DND-41 (cell line): ENCODE measurements around the gene TMEM117.

Experiments used
- ATAC-seq: fragments of 200-7000 bp; cut with Tn5 transposase; 3 replicates; pipeline ENCODE4 v1.9.1; 2021; ENCODE audit warnings: low read depth; ENCODE audit not compliant: insufficient read depth
- DNase-seq: peaks from one replicate; pipeline ENCODE4 v3.0.0-alpha.2; 2020
- H2AFZ ChIP-seq: 2 replicates; pipeline ENCODE4 v1.6.0; 2012; ENCODE audit warnings: low read depth, low read length
- H3K27ac ChIP-seq: 2 replicates; pipeline ENCODE4 v1.5.1; 2012; ENCODE audit warnings: low read length, inconsistent platforms
- H3K27me3 ChIP-seq: fragments of 200-600 bp; sonication (generic); 2 replicates; pipeline ENCODE4 v1.6.0; 2012; ENCODE audit warnings: low read length, mild to moderate bottlenecking, inconsistent platforms; ENCODE audit not compliant: insufficient read depth, poor library complexity
- H3K36me3 ChIP-seq: 2 replicates; pipeline ENCODE4 v1.5.1; 2012; ENCODE audit warnings: low read length, inconsistent platforms; ENCODE audit not compliant: insufficient read depth
- H3K4me1 ChIP-seq: 2 replicates; pipeline ENCODE4 v1.5.1; 2012; ENCODE audit warnings: mild to moderate bottlenecking, low read length; ENCODE audit not compliant: insufficient read depth
- H3K4me2 ChIP-seq: 2 replicates; pipeline ENCODE4 v1.6.0; 2012; ENCODE audit warnings: mild to moderate bottlenecking, moderate library complexity, low read length, inconsistent platforms; ENCODE audit not compliant: insufficient read depth
- H3K4me3 ChIP-seq, 2 experiments: fragments of 200-600 bp in 1 of 2; shearing (Covaris generic) in 1 of 2; 2 replicates each; pipeline ENCODE4 v1.5.1; 2012 to 2016; ENCODE audit warnings: inconsistent platforms in 2 of 2, low read length in 2 of 2, mild to moderate bottlenecking in 2 of 2, low read depth in 1 of 2, moderate library complexity in 1 of 2
- H3K79me2 ChIP-seq: 2 replicates; pipeline ENCODE4 v1.6.0; 2012; ENCODE audit warnings: low read length, inconsistent platforms; ENCODE audit not compliant: insufficient read depth
- H3K9ac ChIP-seq: 2 replicates; pipeline ENCODE4 v1.6.0; 2012; ENCODE audit warnings: low read depth, mild to moderate bottlenecking, inconsistent platforms, low read length, moderate library complexity
- H3K9me3 ChIP-seq: 2 replicates; pipeline ENCODE4 v1.5.1; 2012; ENCODE audit warnings: low read length, moderate library complexity, mild to moderate bottlenecking, inconsistent platforms; ENCODE audit not compliant: insufficient read depth, severe bottlenecking
- H4K20me1 ChIP-seq: 2 replicates; pipeline ENCODE4 v1.6.0; 2012; ENCODE audit warnings: low read length; ENCODE audit not compliant: insufficient read depth
- CTCF ChIP-seq: IDR thresholded peaks from 2 replicates; pipeline ENCODE4 v1.5.1; 2012; ENCODE audit warnings: borderline replicate concordance, low read length, moderate library complexity, mild to moderate bottlenecking; ENCODE audit not compliant: poor library complexity, severe bottlenecking; ENCODE audit errors: extremely low read depth
- EZH2 ChIP-seq: IDR thresholded peaks from 3 replicates; pipeline ENCODE4 v1.6.1; 2012; ENCODE audit warnings: borderline replicate concordance, low read depth, mild to moderate bottlenecking, moderate library complexity, low read length, inconsistent platforms; ENCODE audit not compliant: severe bottlenecking

Gene TMEM117

GRCh38 chr12:43893670-43894069, 57.8 kb downstream of the TMEM117 start:
- Histone ChIP-seq H3K79me2 (no peaks in the 10 kb centered on the region), H3K36me3 (no peaks in the 10 kb centered on the region), H3K4me3 (no peak overlapping the region), H4K20me1 (no peaks in the 10 kb centered on the region), H3K27me3 (no peaks in the 10 kb centered on the region), H3K4me2 (no peak overlapping the region), H3K9ac (no peak overlapping the region), H3K9me3 (no peaks in the 10 kb centered on the region), H3K4me1 (no peaks in the 10 kb centered on the region), H2AFZ (no peak overlapping the region), H3K27ac (no peak overlapping the region)
- ATAC-seq (no peak), DNase-seq (no peak)
- TF ChIP-seq CTCF (no peak), EZH2 (no peak)

GRCh38 chr12:43895580-43896206, 59.8 kb downstream of the TMEM117 start:
- no peak overlapping the region for H3K4me2 ChIP-seq
- H3K79me2 ChIP-seq: no peaks in the 10 kb centered on the region
- H2AFZ ChIP-seq: no peak overlapping the region
- ATAC-seq (no peak), DNase-seq (no peak)
- H3K9me3 ChIP-seq: no peaks in the 10 kb centered on the region
- no peak overlapping the region for H3K27ac ChIP-seq
- H3K9ac ChIP-seq: no peak overlapping the region
- TF ChIP-seq EZH2: no peak
- H4K20me1 ChIP-seq: no peaks in the 10 kb centered on the region
- no peaks in the 10 kb centered on the region for H3K4me1 ChIP-seq
- no peaks in the 10 kb centered on the region for H3K27me3 ChIP-seq
- no peaks in the 10 kb centered on the region for H3K36me3 ChIP-seq
- no peak overlapping the region for H3K4me3 ChIP-seq

- H3K79me2 ChIP-seq: no peaks in the 10 kb centered on the region
- no peak for DNase-seq
- H3K36me3 ChIP-seq: no peaks in the 10 kb centered on the region
- no peaks in the 10 kb centered on the region for H3K4me1 ChIP-seq
- H3K9ac ChIP-seq: no peak overlapping the region
- no peak overlapping the region for H3K27ac ChIP-seq
- TF ChIP-seq CTCF: no peak
- no peak for TF ChIP-seq EZH2
- H4K20me1 ChIP-seq: no peaks in the 10 kb centered on the region
- no peak overlapping the region for H3K4me3 ChIP-seq
- no peak for ATAC-seq
- no peak overlapping the region for H2AFZ ChIP-seq
- H3K4me2 ChIP-seq: no peak overlapping the region
- no peaks in the 10 kb centered on the region for H3K9me3 ChIP-seq
- H3K27me3 ChIP-seq: no peaks in the 10 kb centered on the region
Measured at GRCh38 chr12:43896496-43896895, 60.6 kb downstream of the TMEM117 start.

- H4K20me1 ChIP-seq: no peaks in the 10 kb centered on the region
- H2AFZ ChIP-seq: no peak overlapping the region
- no peak for DNase-seq
- TF ChIP-seq CTCF: no peak
- no peak for TF ChIP-seq EZH2
- no peak overlapping the region for H3K9ac ChIP-seq
- ATAC-seq: no peak
- H3K27ac ChIP-seq: no peak overlapping the region
- H3K36me3 ChIP-seq: no peaks in the 10 kb centered on the region
- H3K4me1 ChIP-seq: no peaks in the 10 kb centered on the region
- H3K9me3 ChIP-seq: no peaks in the 10 kb centered on the region
- no peaks in the 10 kb centered on the region for H3K27me3 ChIP-seq
- no peak overlapping the region for H3K4me3 ChIP-seq
- H3K79me2 ChIP-seq: no peaks in the 10 kb centered on the region
- no peak overlapping the region for H3K4me2 ChIP-seq
Measured at GRCh38 chr12:43898474-43898873, 62.6 kb downstream of the TMEM117 start.
